ENCODE measurements around the gene GDPD4.

The GDPD4 gene

GRCh38 chr11:77205467-77206263 is 95.8 kb downstream of the GDPD4 start:
- no peak for DNase-seq (ENCODE audit: low read depth, low spot score)
- TF ChIP-seq CTCF (IDR thresholded peaks at IDR 0.05; ENCODE audit: low read depth, low read length) = no peak
- in situ Hi-C loops (cut with HindIII; ENCODE audit: low sequenced_read_pairs) = no loop called here

GRCh38 chr11:77204754-77205466 is 96.6 kb downstream of the GDPD4 start:
- in situ Hi-C loops (cut with HindIII; ENCODE audit: low sequenced_read_pairs) = no loop called here
- no peak overlapping the region for H3K4me3 ChIP-seq (ENCODE audit: low read depth, low read length)
- no peak for TF ChIP-seq CTCF (IDR thresholded peaks at IDR 0.05; ENCODE audit: low read depth, low read length)
- DNase-seq (ENCODE audit: low read depth, low spot score) = no peak

More at GRCh38 chr11:77205467-77206263, 95.8 kb downstream of the GDPD4 start:
- no peak overlapping the region for H3K4me3 ChIP-seq (ENCODE audit: low read depth, low read length)

GRCh38 chr11:77203901-77204753 is 97.4 kb downstream of the GDPD4 start:
- no peak overlapping the region for H3K4me3 ChIP-seq (ENCODE audit: low read depth, low read length)
- DNase-seq (ENCODE audit: low read depth, low spot score) = no peak
- no peak for TF ChIP-seq CTCF (IDR thresholded peaks at IDR 0.05; ENCODE audit: low read depth, low read length)
- in situ Hi-C loops (cut with HindIII; ENCODE audit: low sequenced_read_pairs) = no loop called here

- DNase-seq (ENCODE audit: low read depth, low spot score) = no peak
- no peak overlapping the region for H3K4me3 ChIP-seq (ENCODE audit: low read depth, low read length)
Measured at GRCh38 chr11:77202941-77203900, 98.3 kb downstream of the GDPD4 start.

More at GRCh38 chr11:77202941-77203900, 98.3 kb downstream of the GDPD4 start:
- in situ Hi-C loops (cut with HindIII; ENCODE audit: low sequenced_read_pairs) = no loop called here
- TF ChIP-seq CTCF (IDR thresholded peaks at IDR 0.05; ENCODE audit: low read depth, low read length) = no peak

All from astrocyte of the spinal cord (primary cell).